ENCODE measurements around the gene ATF4. TPM values are rescaled to one million over a fixed set of nuclear protein-coding genes. Genes with fewer than 3 reads are reported as not detected.

Gene ATF4
- total and polyA plus RNA-seq, 2 of the 8 experiments (the other 6 are each of a cell fraction or from before 2014, with no cell fraction given) = 553 to 704 TPM

DNA sequence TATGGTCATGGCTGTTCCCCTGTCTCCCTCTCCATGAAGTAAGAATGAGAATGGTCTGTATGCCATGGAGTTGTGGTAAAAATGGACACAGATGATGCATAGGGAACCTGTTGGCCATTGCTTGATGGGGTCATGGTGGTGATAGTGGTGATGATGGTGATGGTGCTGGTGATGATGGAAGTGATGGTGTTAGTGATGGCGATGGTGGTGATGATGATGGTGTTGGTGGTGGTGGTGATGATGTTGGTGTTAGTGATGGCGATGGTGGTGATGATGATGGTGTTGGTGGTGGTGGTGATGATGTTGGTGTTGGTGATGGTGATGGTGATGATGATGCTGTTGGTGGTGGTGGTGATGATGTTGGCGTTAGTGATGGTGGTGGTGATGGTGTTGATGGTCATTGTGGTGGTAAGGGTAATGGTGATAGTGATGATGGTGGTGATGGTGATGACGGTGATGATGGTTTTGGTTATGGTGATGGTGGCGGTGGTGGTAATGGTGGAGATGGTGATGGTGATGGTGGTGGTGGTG lies 45.1 kb downstream of the ATF4 start (continued):
- TF ChIP-seq CHD1 (IDR thresholded peaks at IDR 0.05; ENCODE audit: low read depth, low read length) (no peak), SUZ12 (IDR thresholded peaks at IDR 0.05; ENCODE audit: low read length) (no peak), JUND (IDR thresholded peaks at IDR 0.05; ENCODE audit: low read length) (no peak), POLR2AphosphoS5 (IDR thresholded peaks at IDR 0.05; ENCODE audit: low read depth, low read length) (no peak), BACH1 (IDR thresholded peaks at IDR 0.05; ENCODE audit: low read length) (no peak), CEBPB (IDR thresholded peaks at IDR 0.05; ENCODE audit: low read depth, low read length) (no peak), NANOG (IDR thresholded peaks at IDR 0.05; ENCODE audit: insufficient read depth, low read depth, low read length, poor library complexity, severe bottlenecking) (no peak), SIN3A (conservative IDR thresholded peaks at IDR 0.05 in 1 of 2, IDR thresholded peaks at IDR 0.05 in 1 of 2; ENCODE audit: low read depth in 1 of 2, low read length in 2 of 2) (no peak)
- TF ChIP-seq, protein P1, sequence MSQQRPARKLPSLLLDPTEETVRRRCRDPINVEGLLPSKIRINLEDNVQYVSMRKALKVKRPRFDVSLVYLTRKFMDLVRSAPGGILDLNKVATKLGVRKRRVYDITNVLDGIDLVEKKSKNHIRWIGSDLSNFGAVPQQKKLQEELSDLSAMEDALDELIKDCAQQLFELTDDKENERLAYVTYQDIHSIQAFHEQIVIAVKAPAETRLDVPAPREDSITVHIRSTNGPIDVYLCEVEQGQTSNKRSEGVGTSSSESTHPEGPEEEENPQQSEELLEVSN (IDR thresholded peaks at IDR 0.05) = no peak

Data from H1 (cell line).